Measurements from ENCODE around the gene LAMC2. TPM values are rescaled to one million over a fixed set of nuclear protein-coding genes. Genes with fewer than 3 reads are reported as not detected.

The LAMC2 gene
- total and polyA plus RNA-seq, 2 of the 13 experiments (the other 11 are each of a cell fraction or from before 2014, with no cell fraction given), result 0.03 TPM; not detected in 1

- WGBS (ENCODE audit: low lambda C conversion rate), result 6% methylated on average over 3 of the region's 3 CpGs
- Histone ChIP-seq H3K79me2 (ENCODE audit: insufficient read depth, low read length) (no peaks in the 10 kb centered on the region), H3K9ac (ENCODE audit: insufficient read depth, low read depth, low read length) (no peak overlapping the region), H3K4me3 (replicated peaks in 1 of 3; ENCODE audit: insufficient read depth in 1 of 3, low read depth in 2 of 3, low read length in 3 of 3) (no peak overlapping the region), H3K4me1 (ENCODE audit: insufficient read depth, low read length) (no peaks in the 10 kb centered on the region), H3K27ac (ENCODE audit: extremely low read length, insufficient read depth, low read length) (no peak overlapping the region), H2AFZ (ENCODE audit: low read length) (no peak overlapping the region), H3K27me3 (ENCODE audit: control insufficient read depth in 1 of 2, insufficient read depth in 2 of 2, low read length in 2 of 2) (peaks cover 0 to 3% of the 10 kb centered on the region in 2 experiments; a peak in 2 of 5 replicates), H3K36me3 (replicated peaks in 1 of 2; ENCODE audit: control insufficient read depth in 1 of 2, insufficient read depth in 2 of 2, low read length in 2 of 2) (no peaks in the 10 kb centered on the region), H3K9me3 (ENCODE audit: low read length) (no peaks in the 10 kb centered on the region), H4K20me1 (ENCODE audit: insufficient read depth, low read length) (no peaks in the 10 kb centered on the region), H3K4me2 (ENCODE audit: low read depth, low read length) (no peak overlapping the region)
- TF ChIP-seq ARHGAP35 (CRISPR knock-in tag; IDR thresholded peaks at IDR 0.05; ENCODE audit: borderline replicate concordance), result no peak
- no peak for TF ChIP-seq FOSL1 (CRISPR knock-in tag; IDR thresholded peaks at IDR 0.05; ENCODE audit: borderline replicate concordance)
- no peak for TF ChIP-seq FLYWCH1 (CRISPR knock-in tag; IDR thresholded peaks at IDR 0.05)
- no peak for TF ChIP-seq SNAPC2 (CRISPR knock-in tag; IDR thresholded peaks at IDR 0.05)
- TF ChIP-seq HNRNPUL1 (IDR thresholded peaks at IDR 0.05; ENCODE audit: low read depth, low read length), result no peak
- TF ChIP-seq, protein P1, sequence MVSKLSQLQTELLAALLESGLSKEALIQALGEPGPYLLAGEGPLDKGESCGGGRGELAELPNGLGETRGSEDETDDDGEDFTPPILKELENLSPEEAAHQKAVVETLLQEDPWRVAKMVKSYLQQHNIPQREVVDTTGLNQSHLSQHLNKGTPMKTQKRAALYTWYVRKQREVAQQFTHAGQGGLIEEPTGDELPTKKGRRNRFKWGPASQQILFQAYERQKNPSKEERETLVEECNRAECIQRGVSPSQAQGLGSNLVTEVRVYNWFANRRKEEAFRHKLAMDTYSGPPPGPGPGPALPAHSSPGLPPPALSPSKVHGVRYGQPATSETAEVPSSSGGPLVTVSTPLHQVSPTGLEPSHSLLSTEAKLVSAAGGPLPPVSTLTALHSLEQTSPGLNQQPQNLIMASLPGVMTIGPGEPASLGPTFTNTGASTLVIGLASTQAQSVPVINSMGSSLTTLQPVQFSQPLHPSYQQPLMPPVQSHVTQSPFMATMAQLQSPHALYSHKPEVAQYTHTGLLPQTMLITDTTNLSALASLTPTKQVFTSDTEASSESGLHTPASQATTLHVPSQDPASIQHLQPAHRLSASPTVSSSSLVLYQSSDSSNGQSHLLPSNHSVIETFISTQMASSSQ (IDR thresholded peaks at IDR 0.05; ENCODE audit: low read depth), result no peak
- TF ChIP-seq, protein P1 (CRISPR knock-in tag; IDR thresholded peaks at IDR 0.05; ENCODE audit: borderline replicate concordance), result no peak
- no peak for TF ChIP-seq ZNF296 (CRISPR knock-in tag; conservative IDR thresholded peaks at IDR 0.05)
- TF ChIP-seq SALL1 (CRISPR knock-in tag; IDR thresholded peaks at IDR 0.05), result no peak
- TF ChIP-seq, protein P2, sequence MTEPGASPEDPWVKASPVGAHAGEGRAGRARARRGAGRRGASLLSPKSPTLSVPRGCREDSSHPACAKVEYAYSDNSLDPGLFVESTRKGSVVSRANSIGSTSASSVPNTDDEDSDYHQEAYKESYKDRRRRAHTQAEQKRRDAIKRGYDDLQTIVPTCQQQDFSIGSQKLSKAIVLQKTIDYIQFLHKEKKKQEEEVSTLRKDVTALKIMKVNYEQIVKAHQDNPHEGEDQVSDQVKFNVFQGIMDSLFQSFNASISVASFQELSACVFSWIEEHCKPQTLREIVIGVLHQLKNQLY (CRISPR knock-in tag; IDR thresholded peaks at IDR 0.05), result no peak
- TF ChIP-seq SP4 (CRISPR knock-in tag; IDR thresholded peaks at IDR 0.05), result no peak
- no peak for TF ChIP-seq ZBTB46 (CRISPR knock-in tag; IDR thresholded peaks at IDR 0.05; ENCODE audit: borderline replicate concordance)
- TF ChIP-seq ZNF891 (CRISPR knock-in tag; IDR thresholded peaks at IDR 0.05), result no peak
- no peak for TF ChIP-seq KAT2B (IDR thresholded peaks at IDR 0.05; ENCODE audit: borderline replicate concordance, low read depth, low read length)
- TF ChIP-seq CREB3 (CRISPR knock-in tag; IDR thresholded peaks at IDR 0.05), result no peak
- no peak for TF ChIP-seq CBX5 (CRISPR knock-in tag; IDR thresholded peaks at IDR 0.05; ENCODE audit: borderline replicate concordance)
- no peak for TF ChIP-seq KDM5A (IDR thresholded peaks at IDR 0.05; ENCODE audit: borderline replicate concordance, low read length)
- TF ChIP-seq SIN3A (IDR thresholded peaks at IDR 0.05; ENCODE audit: borderline replicate concordance, low read depth, low read length), result no peak
- TF ChIP-seq THYN1 (CRISPR knock-in tag; IDR thresholded peaks at IDR 0.05; ENCODE audit: borderline replicate concordance, low read depth), result no peak
- BruUV-seq (replicated peaks), result no TSS peak
- ATAC-seq (no peak), DNase-seq (ENCODE audit: low spot score) (no peak), FAIRE-seq (no peak)
- POLR2A ChIA-PET, result no interaction called here
- intact Hi-C loops (cut with micrococcal nuclease; ENCODE audit: unreplicated experiment) (no loop called here), in situ Hi-C loops (cut with HindIII; ENCODE audit: extremely low pct_ligation_motif_present, low pct_unique_long_range_greater_than_20kb) (no loop called here)
- CTCF ChIA-PET (ENCODE audit: low intra/inter-chr PET ratio, low total read pairs), result no interaction called here
Observed at GRCh38 chr1:183195142-183195574, 9.1 kb downstream of the LAMC2 start.
